DMS53 treated with DMSO at 0.1 percent for 48 hours (cell line): ENCODE data around the gene AGAP1.
"Not testable (repeated sequence)": the region's sequence is repeated elsewhere in the genome, so short reads cannot be mapped to it uniquely, and the experiment has no call there.

ENCODE experiments used
- DNase-seq: peaks from one replicate; lab custom pipeline; 2025; ENCODE audit not compliant: unreplicated experiment; lab: John Stamatoyannopoulos, UW

AGAP1 gene

DNA sequence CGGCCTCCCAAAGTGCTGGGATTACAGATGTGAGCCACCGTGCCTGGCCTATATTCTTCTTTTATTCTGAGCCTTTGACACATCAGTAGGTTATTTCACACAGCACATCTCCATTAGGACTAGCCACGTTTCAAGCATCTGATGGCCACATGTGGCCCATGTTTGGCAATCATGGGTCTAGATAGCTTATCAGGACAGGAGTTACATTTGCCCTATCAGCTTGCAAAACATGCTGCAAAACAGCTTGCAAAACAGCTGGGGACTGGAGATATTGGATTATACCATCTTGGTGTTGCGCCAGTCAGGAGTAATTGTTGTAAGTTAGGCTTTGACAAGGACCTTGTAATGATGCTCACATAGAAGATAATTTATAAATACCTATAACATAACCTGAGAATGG lies 579.4 kb downstream of the AGAP1 start:
- no peak for DNase-seq

GRCh38 chr2:236073867-236074655 lies 580.2 kb downstream of the AGAP1 start:
- DNase-seq: no peak

GRCh38 chr2:236075802-236076201 lies 582.0 kb downstream of the AGAP1 start:
- DNase-seq: no peak

- DNase-seq: no peak
These were observed 584.7 kb downstream of the AGAP1 start for GRCh38 chr2:236078297-236079255.

GRCh38 chr2:236080412-236080811 lies 586.6 kb downstream of the AGAP1 start:
- no peak for DNase-seq

GRCh38 chr2:236081171-236081570 lies 587.3 kb downstream of the AGAP1 start:
- DNase-seq: no peak

DNA sequence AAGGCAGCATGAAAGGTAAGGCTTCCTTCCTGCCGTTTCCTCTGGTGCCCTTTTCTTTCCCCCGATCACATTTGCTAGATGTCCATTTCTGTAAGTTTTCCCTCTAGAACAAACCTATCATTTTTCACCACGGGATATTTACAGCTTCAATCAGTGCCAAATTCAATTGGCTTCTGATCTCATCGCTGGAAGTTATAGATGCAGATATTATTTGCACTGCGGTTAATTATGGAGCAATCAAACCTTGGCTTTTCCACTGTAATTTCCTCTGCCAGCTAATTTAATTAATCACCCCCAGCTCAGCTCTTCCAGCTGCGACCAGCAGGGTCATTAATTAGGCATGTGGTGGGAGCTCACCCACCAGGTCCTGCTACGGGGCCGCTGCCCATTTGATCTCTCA lies 588.2 kb downstream of the AGAP1 start:
- DNase-seq: no peak

DNA sequence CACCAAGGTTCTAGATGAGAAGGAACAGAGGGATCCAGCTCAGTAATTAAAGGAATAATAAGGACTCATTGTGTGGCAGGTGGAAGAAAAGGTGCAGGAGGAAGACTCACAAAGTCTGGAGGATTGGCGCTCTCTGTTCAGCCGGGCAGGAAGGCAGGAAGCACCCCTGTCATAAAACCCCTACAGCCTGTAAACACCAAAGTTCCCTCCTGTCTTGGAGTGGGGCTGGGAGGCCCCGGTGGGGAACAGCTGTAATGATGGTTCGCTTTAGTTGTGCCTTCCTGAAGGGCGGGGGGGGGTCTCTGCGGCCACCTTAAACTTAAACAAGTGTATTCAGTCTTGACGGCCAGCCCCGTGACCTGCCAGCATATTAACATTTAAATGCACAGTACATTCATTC lies 590.1 kb downstream of the AGAP1 start:
- no peak for DNase-seq

- DNase-seq: no peak
These were observed 591.4 kb downstream of the AGAP1 start for GRCh38 chr2:236085211-236085610.

DNA sequence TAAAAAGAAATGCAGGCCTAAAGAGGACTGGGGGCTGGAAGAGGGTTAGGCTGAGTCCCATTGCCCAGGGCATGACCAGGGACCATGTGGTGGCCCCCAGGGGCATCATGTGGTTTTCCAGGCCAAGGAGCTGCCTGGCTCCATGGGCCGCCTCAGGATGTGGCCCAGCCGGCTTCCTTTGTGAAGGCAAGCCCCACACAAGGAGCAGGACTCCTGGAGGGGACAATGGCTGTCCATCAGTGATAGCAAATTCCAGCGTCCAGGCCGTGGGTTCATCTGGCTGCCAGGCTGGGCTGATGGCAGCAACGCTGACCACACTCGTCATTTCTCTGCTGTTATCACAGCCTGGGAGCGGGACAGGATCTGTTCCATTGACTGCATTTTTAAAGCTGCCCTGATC lies 591.8 kb downstream of the AGAP1 start:
- DNase-seq: no peak

- DNase-seq: no peak
These were observed 592.6 kb downstream of the AGAP1 start for GRCh38 chr2:236086403-236086970.

GRCh38 chr2:236086971-236087465 lies 593.2 kb downstream of the AGAP1 start:
- DNase-seq: no peak

- DNase-seq: peak; percentile 35
These were observed 594.7 kb downstream of the AGAP1 start for GRCh38 chr2:236088368-236089057.

GRCh38 chr2:236089271-236090026 lies 595.6 kb downstream of the AGAP1 start:
- no peak for DNase-seq

DNA sequence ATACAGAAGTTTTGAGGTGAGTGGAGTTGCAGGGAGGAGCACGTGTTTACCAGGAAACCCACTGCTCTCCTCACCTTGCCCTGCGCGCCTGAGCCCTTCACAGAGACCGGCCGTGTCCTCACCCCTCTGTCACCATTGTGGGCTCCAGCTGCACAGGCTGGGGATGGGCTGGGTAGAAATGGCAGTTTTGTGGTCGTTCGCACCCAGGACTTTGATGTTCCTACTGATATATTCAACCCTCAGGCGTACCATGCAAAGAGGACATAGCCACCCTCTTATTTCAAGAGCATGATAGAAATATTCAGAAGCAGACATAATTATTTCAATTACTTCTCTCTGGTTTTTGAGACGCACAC lies 596.2 kb downstream of the AGAP1 start:
- DNase-seq: no peak

GRCh38 chr2:236090826-236091225 lies 597.0 kb downstream of the AGAP1 start:
- not testable (repeated sequence) for DNase-seq

DNA sequence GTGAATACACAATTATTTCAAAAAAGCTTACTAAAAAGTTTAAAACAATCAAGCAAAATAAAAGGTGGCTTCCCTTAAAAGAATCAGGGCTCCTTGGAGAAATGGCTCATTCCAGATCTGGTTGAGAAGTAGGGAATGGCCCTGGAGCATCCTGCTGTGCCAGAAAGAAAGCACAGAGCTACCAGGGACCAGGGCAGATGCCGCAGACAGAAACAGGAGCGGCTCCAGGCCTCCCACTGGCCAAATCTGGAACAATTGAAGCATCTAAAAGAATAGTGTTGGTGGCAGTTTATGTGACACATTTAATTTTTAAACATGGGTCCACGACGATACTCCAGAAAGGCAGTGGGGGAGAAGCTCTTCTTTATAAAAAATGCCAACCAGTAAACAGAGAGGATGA lies 598.9 kb downstream of the AGAP1 start:
- no peak for DNase-seq

DNA sequence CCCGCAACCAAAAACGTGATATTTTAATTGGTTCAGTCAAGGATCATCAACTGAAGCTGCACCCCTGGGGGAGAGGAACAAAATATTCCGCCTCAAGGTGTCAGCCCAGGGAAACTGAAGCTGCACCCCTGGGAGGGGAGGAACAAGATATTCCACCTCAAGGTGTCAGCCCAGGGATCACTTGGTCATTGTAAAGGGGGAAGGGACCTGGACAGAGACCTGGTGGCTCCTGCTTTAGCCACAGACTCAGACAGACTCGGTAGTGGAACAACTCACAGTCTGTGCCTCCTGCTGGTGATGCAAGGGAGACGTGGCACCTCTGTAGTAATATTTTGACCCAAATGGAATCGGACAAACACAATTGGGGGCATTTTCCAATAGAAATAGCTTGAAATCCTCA lies 599.3 kb downstream of the AGAP1 start:
- no peak for DNase-seq

DNA sequence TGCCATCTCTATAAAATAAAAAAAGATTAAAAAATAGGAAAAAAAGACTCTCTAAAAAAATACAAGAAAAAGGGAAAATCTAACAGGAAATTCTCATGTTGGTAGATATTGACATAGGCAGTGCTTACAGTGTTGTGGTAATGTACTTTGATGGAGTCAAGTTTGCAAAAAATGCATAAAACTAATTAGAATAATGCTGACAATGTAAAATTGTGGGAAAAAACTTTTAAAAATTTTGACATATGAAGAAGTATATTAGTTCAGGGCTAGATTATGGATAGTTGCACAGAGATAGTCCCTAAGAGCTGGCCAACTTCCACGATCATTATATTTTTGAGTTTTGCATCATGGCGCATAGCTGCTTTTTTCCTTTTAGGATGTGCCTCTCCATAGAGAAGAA lies 601.7 kb downstream of the AGAP1 start:
- DNase-seq: no peak

GRCh38 chr2:236101311-236101950 lies 607.6 kb downstream of the AGAP1 start:
- DNase-seq: no peak
